Brain microvascular endothelial cell (primary cell): Measurements from ENCODE around the gene KCTD1.
A peak's percentile ranks its signal among the peaks of the same experiment; 100 is the strongest.

Experiments
- DNase-seq: peaks from one replicate; pipeline ENCODE4 v3.0.0-alpha.2; 2020
- H3K27ac ChIP-seq: fragments of 250-450 bp; sonication (Bioruptor Pico); 2 replicates; pipeline ENCODE4 v1.5.1; 2020; ENCODE audit warnings: mild to moderate bottlenecking, moderate library complexity
- H3K27me3 ChIP-seq: fragments of 250-450 bp; sonication (Bioruptor Pico); replicated peaks from 2 replicates; pipeline ENCODE4 v1.5.1; 2020; ENCODE audit warnings: mild to moderate bottlenecking
- H3K36me3 ChIP-seq: fragments of 250-450 bp; sonication (Bioruptor Pico); replicated peaks from 2 replicates; pipeline ENCODE4 v1.5.1; 2020; ENCODE audit warnings: mild to moderate bottlenecking
- H3K4me3 ChIP-seq: 2 replicates; pipeline ENCODE4 v1.5.1; 2011; ENCODE audit warnings: low read depth, mild to moderate bottlenecking, control low read depth, low read length, moderate library complexity
- in situ Hi-C: cut with HindIII; loops from 2 replicates; pipeline ENCODE4 v1.10.0; 2017; ENCODE audit warnings: low sequenced_read_pairs, low pct_ligation_motif_present
- TF ChIP-seq, protein P1 (sequence below): IDR thresholded peaks from 2 replicates; pipeline ENCODE4 v1.5.1; 2011; ENCODE audit warnings: low read depth, mild to moderate bottlenecking, moderate library complexity, low read length, control low read depth, inconsistent platforms; ENCODE audit errors: missing control alignments

The KCTD1 gene

DNA sequence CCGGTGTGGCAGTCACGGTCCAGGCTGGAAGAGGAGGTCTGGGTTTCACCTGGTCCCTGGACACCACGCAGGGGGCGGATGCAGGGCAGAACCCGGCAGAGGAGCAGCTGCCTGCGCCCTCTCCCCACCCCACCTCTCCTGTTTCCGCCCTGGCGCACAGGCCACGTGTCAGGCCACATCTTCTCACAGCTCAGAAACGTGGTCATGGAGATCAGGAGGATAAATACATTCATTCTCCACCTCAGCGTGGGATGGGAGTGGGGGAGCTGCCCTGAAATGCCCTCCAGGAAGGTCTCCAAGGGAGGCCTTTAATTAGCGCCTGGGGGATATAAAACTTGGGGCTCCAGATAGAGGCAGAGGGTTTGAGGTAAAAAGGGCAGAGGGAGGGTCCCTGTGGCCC lies 142.0 kb downstream of the KCTD1 start:
- Histone ChIP-seq H3K4me3 (no peak overlapping the region), H3K27me3 (no peaks in the 10 kb centered on the region), H3K27ac (no peak overlapping the region), H3K36me3 (no peaks in the 10 kb centered on the region)
- TF ChIP-seq, protein P1, sequence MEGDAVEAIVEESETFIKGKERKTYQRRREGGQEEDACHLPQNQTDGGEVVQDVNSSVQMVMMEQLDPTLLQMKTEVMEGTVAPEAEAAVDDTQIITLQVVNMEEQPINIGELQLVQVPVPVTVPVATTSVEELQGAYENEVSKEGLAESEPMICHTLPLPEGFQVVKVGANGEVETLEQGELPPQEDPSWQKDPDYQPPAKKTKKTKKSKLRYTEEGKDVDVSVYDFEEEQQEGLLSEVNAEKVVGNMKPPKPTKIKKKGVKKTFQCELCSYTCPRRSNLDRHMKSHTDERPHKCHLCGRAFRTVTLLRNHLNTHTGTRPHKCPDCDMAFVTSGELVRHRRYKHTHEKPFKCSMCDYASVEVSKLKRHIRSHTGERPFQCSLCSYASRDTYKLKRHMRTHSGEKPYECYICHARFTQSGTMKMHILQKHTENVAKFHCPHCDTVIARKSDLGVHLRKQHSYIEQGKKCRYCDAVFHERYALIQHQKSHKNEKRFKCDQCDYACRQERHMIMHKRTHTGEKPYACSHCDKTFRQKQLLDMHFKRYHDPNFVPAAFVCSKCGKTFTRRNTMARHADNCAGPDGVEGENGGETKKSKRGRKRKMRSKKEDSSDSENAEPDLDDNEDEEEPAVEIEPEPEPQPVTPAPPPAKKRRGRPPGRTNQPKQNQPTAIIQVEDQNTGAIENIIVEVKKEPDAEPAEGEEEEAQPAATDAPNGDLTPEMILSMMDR: no peak
- no peak for DNase-seq
- in situ Hi-C loops: no loop called here

DNA sequence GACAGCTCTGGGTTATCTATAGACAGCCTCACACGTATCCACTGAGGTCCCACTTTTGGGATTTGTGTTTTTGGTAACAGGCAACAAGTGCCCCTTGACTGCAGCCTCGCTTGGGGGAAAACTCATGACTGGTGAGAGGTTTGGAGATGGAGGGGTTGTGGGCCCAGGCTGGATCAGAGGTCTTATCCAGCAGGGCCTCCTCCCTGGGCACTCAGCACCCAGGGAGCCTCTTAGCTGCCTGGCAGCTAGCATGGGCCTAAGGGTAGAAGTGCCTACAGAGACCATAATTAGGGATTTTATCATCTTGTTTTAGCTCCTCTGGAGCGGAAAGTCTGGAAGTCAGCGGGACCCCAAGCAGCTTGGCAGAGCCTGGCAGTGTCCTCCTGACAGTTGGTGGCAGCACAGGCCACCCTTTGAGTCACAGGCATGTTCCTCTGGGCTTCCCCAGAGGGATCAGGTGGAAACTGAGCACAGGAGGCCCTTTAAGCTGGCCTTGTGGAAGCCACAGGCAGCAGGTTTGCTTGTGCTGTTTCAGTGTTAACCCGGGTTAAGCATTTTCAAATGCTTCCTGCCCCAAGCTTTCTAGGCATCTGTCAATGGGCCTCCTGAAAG lies 143.1 kb downstream of the KCTD1 start:
- Histone ChIP-seq H3K27me3 (no peaks in the 10 kb centered on the region), H3K4me3 (no peak overlapping the region), H3K27ac (no peak overlapping the region), H3K36me3 (no peaks in the 10 kb centered on the region)
- in situ Hi-C loops: no loop called here
- DNase-seq: peak; percentile 12
- TF ChIP-seq, protein P1: peak; percentile 65
